OCI-LY1 (cell line): ENCODE measurements around the gene SURF6.
"Not testable (repeated sequence)": the region's sequence is repeated elsewhere in the genome, so short reads cannot be mapped to it uniquely, and the experiment has no call there.

Source experiments
- H2AFZ ChIP-seq: fragments of 200-600 bp; sonication (generic), shearing (Covaris generic); 2 replicates; pipeline ENCODE4 v1.6.0; 2014; ENCODE audit warnings: antibody characterized with exemption, mild to moderate bottlenecking, low read length
- H3F3A ChIP-seq: fragments of 200-600 bp; sonication (generic), shearing (Covaris generic); 2 replicates; pipeline ENCODE4 v1.6.0; 2014; ENCODE audit warnings: mild to moderate bottlenecking, antibody characterized with exemption, low read length, moderate library complexity; ENCODE audit not compliant: insufficient read depth
- H3K27ac ChIP-seq: fragments of 200-600 bp; sonication (generic); 2 replicates; pipeline ENCODE4 v1.5.1; 2014; ENCODE audit warnings: low read length, mixed run types, mild to moderate bottlenecking, low read depth; ENCODE audit not compliant: poor library complexity, severe bottlenecking
- H3K27me3 ChIP-seq: fragments of 200-600 bp; sonication (generic); 2 replicates; pipeline ENCODE4 v1.6.0; 2014; ENCODE audit warnings: antibody characterized with exemption, mild to moderate bottlenecking, low read length, moderate library complexity; ENCODE audit not compliant: insufficient read depth
- H3K36me3 ChIP-seq: fragments of 200-600 bp; sonication (generic); 2 replicates; pipeline ENCODE4 v1.6.1; 2014; ENCODE audit warnings: mild to moderate bottlenecking, antibody characterized with exemption, low read length, moderate library complexity, mixed read lengths; ENCODE audit not compliant: insufficient read depth
- H3K4me1 ChIP-seq: fragments of 200-600 bp; sonication (generic); 2 replicates; pipeline ENCODE4 v1.5.1; 2014; ENCODE audit warnings: mild to moderate bottlenecking, low read length, moderate library complexity; ENCODE audit not compliant: insufficient read depth, severe bottlenecking
- H3K4me2 ChIP-seq: fragments of 200-600 bp; sonication (generic), shearing (Covaris generic); 2 replicates; pipeline ENCODE4 v1.6.1; 2014; ENCODE audit warnings: low read length
- H3K4me3 ChIP-seq: fragments of 200-600 bp; sonication (generic); 2 replicates; pipeline ENCODE4 v1.5.1; 2014; ENCODE audit warnings: low read length, low read depth, mild to moderate bottlenecking, mixed read lengths; ENCODE audit not compliant: poor library complexity, severe bottlenecking
- H3K79me2 ChIP-seq: fragments of 200-600 bp; shearing (Covaris generic); 2 replicates; pipeline ENCODE4 v1.6.1; 2016; ENCODE audit warnings: mixed run types, low read length, mixed read lengths; ENCODE audit not compliant: insufficient read depth
- H3K9ac ChIP-seq: fragments of 200-600 bp; sonication (generic), shearing (Covaris generic); 2 replicates; pipeline ENCODE4 v1.6.1; 2014; ENCODE audit warnings: mild to moderate bottlenecking, low read length, mixed read lengths
- H3K9me2 ChIP-seq: fragments of 200-600 bp; sonication (generic), shearing (Covaris generic); 2 replicates; pipeline ENCODE4 v1.6.1; 2014; ENCODE audit warnings: low read depth, mild to moderate bottlenecking, low read length, mixed read lengths
- H3K9me3 ChIP-seq: fragments of 200-600 bp; shearing (Covaris generic); 2 replicates; pipeline ENCODE4 v1.6.1; 2014; ENCODE audit warnings: low read length, mixed read lengths
- H4K20me1 ChIP-seq: fragments of 200-600 bp; sonication (generic), shearing (Covaris generic); 2 replicates; pipeline ENCODE4 v1.6.0; 2016; ENCODE audit warnings: mild to moderate bottlenecking, low read length; ENCODE audit not compliant: insufficient read depth
- CTCF ChIP-seq: fragments of 200-600 bp; sonication (generic), shearing (Covaris generic); IDR thresholded peaks from 2 replicates; pipeline ENCODE4 v1.5.1; 2017; ENCODE audit warnings: mild to moderate bottlenecking, antibody characterized with exemption, low read length, moderate library complexity, mixed read lengths
- EZH2 ChIP-seq: fragments of 200-600 bp; sonication (generic), shearing (Covaris generic); IDR thresholded peaks from 2 replicates; pipeline ENCODE4 v1.8.0; 2017; ENCODE audit warnings: borderline replicate concordance, mixed run types, mild to moderate bottlenecking, antibody characterized with exemption, low read length, moderate library complexity, mixed read lengths

The SURF6 gene

GRCh38 chr9:133379153-133380086, 43.4 kb upstream of the SURF6 start:
- peaks cover 12% of the 10 kb centered on the region for H3K79me2 ChIP-seq
- H3F3A ChIP-seq: no peaks in the 10 kb centered on the region
- H4K20me1 ChIP-seq: no peaks in the 10 kb centered on the region
- H3K27me3 ChIP-seq: no peaks in the 10 kb centered on the region; the same call in 1 of the 2 replicates
- H2AFZ ChIP-seq: no peak overlapping the region
- H3K4me3 ChIP-seq: no peak overlapping the region
- no peak overlapping the region for H3K9ac ChIP-seq
- H3K36me3 ChIP-seq: no peaks in the 10 kb centered on the region
- H3K9me2 ChIP-seq: no peaks in the 10 kb centered on the region
- no peaks in the 10 kb centered on the region for H3K9me3 ChIP-seq
- no peak overlapping the region for H3K27ac ChIP-seq
- TF ChIP-seq EZH2: no peak
- TF ChIP-seq CTCF: no peak
- H3K4me1 ChIP-seq: peaks cover 14% of the 10 kb centered on the region
- no peak overlapping the region for H3K4me2 ChIP-seq

- Histone ChIP-seq H4K20me1 (no peaks in the 10 kb centered on the region), H3K9me3 (no peaks in the 10 kb centered on the region), H3K4me2 (no peak overlapping the region), H3K9ac (no peak overlapping the region), H3K4me1 (peaks cover 14% of the 10 kb centered on the region), H3K36me3 (no peaks in the 10 kb centered on the region), H3K9me2 (no peaks in the 10 kb centered on the region), H3K4me3 (no peak overlapping the region), H3K27ac (no peak overlapping the region), H3K27me3 (no peaks in the 10 kb centered on the region; the same call in 1 of the 2 replicates), H3K79me2 (peaks cover 15% of the 10 kb centered on the region), H2AFZ (no peak overlapping the region), H3F3A (no peaks in the 10 kb centered on the region)
- TF ChIP-seq CTCF (no peak), EZH2 (no peak)
Measured at GRCh38 chr9:133378408-133378962, 42.5 kb upstream of the SURF6 start.

GRCh38 chr9:133377721-133378216, 41.8 kb upstream of the SURF6 start:
- Histone ChIP-seq H3F3A (no peaks in the 10 kb centered on the region), H3K9me3 (no peaks in the 10 kb centered on the region), H3K9ac (no peak overlapping the region), H2AFZ (no peak overlapping the region), H3K4me1 (peaks cover 17% of the 10 kb centered on the region), H3K36me3 (peaks cover 5% of the 10 kb centered on the region; the same call in 1 of the 2 replicates), H3K4me2 (no peak overlapping the region), H3K9me2 (no peaks in the 10 kb centered on the region), H3K27me3 (no peaks in the 10 kb centered on the region; the same call in 1 of the 2 replicates), H3K27ac (no peak overlapping the region), H3K4me3 (no peak overlapping the region), H3K79me2 (peaks cover 15% of the 10 kb centered on the region), H4K20me1 (no peaks in the 10 kb centered on the region)
- no peak for TF ChIP-seq CTCF
- TF ChIP-seq EZH2: no peak

- H3K79me2 ChIP-seq: peaks cover 15% of the 10 kb centered on the region
- not testable (repeated sequence) for H3K4me3 ChIP-seq
Measured at GRCh38 chr9:133377280-133377679, 41.3 kb upstream of the SURF6 start.

More at GRCh38 chr9:133377280-133377679, 41.3 kb upstream of the SURF6 start:
- not testable (repeated sequence) for H2AFZ ChIP-seq, H3K27me3 ChIP-seq, H3K9me3 ChIP-seq, H3K36me3 ChIP-seq, H3F3A ChIP-seq, H3K4me2 ChIP-seq, H4K20me1 ChIP-seq, H3K9ac ChIP-seq, H3K9me2 ChIP-seq, H3K27ac ChIP-seq
- H3K4me1 ChIP-seq: peaks cover 22% of the 10 kb centered on the region
